Mucosa of descending colon (tissue), 3 donors: Measurements from ENCODE around the gene PPP2R5E. TPM values are rescaled to one million over a fixed set of nuclear protein-coding genes. Genes with fewer than 3 reads are reported as not detected.

Experiments
- ATAC-seq: fragments of 200-7000 bp; cut with Tn5 transposase; one replicate; pipeline ENCODE4 v1.9.1; 2020; ENCODE audit warnings: mild to moderate bottlenecking, moderate library complexity
- DNase-seq, 3 donors: peaks; one replicate each; pipeline ENCODE4 v3.0.0-alpha.2; 2020
- H3K36me3 ChIP-seq: fragments of 200-600 bp; one replicate; pipeline ENCODE4 v1.8.0; 2021; ENCODE audit warnings: low read depth, mild to moderate bottlenecking
- H3K4me1 ChIP-seq: fragments of 200-600 bp; one replicate; pipeline ENCODE4 v1.8.0; 2021; ENCODE audit warnings: low read depth, mild to moderate bottlenecking
- H3K4me3 ChIP-seq: fragments of 200-600 bp; one replicate; pipeline ENCODE4 v1.8.0; 2021; ENCODE audit warnings: mild to moderate bottlenecking
- H3K9me3 ChIP-seq: fragments of 200-600 bp; one replicate; pipeline ENCODE4 v1.8.0; 2021; ENCODE audit warnings: mild to moderate bottlenecking
- CTCF ChIP-seq: fragments of 200-600 bp; IDR thresholded peaks from one replicate; pipeline ENCODE4 v1.8.0; 2022; ENCODE audit warnings: antibody characterized with exemption, mild to moderate bottlenecking
- intact Hi-C, 2 donors: fragments of 100-400 bp; cut with DNase I in 1 of 2; cut with micrococcal nuclease in 1 of 2; formaldehyde crosslinking; loops; one replicate each; pipeline versions ENCODE4 v1.11.0 to v1.11.1; 2022; cut with DNase I, micrococcal nuclease
- total RNA-seq, 3 donors: library from RNA; stranded (reverse); fragmentation: NEBNext Ultra II Directional in 2 of 3; extraction: Animal tissue kit (Norgen Biotek cat#: 25700) in 2 of 3; gene quantifications; one replicate each; pipeline versions ENCODE4 v1.2.1 to v1.2.4, GENCODE V29; 2021 to 2023
- donor health status: DM: no; HTN: no; CAD: no; lungs with moderate emphysema.
- donor health status: DM: no; HTN: no; CAD: no.
- donor health status: DM: no; HTN: yes; CAD: no.

Gene PPP2R5E
- total RNA-seq, 3 donors from 2014 or later: 45.3 to 54.1 (median 51.6) TPM

GRCh38 chr14:63322897-63323573 lies 220.1 kb downstream of the PPP2R5E start:
- H3K9me3 ChIP-seq: no peaks in the 10 kb centered on the region
- TF ChIP-seq CTCF: no peak
- no peak for ATAC-seq
- no peaks in the 10 kb centered on the region for H3K36me3 ChIP-seq
- no peak overlapping the region for H3K4me3 ChIP-seq
- H3K4me1 ChIP-seq: no peaks in the 10 kb centered on the region
- intact Hi-C loops: no loop called here
- DNase-seq: no peak

- H3K9me3 ChIP-seq: no peaks in the 10 kb centered on the region
- no peaks in the 10 kb centered on the region for H3K36me3 ChIP-seq
- TF ChIP-seq CTCF: no peak
- DNase-seq (no peak), ATAC-seq (no peak)
- intact Hi-C loops: no loop called here
- no peak overlapping the region for H3K4me3 ChIP-seq
- no peaks in the 10 kb centered on the region for H3K4me1 ChIP-seq
Observed at GRCh38 chr14:63322472-63322871, 220.7 kb downstream of the PPP2R5E start.

Other genes with a start within 250 kb of the PPP2R5E start
- gene GPHB5, start 224.4 kb downstream of the PPP2R5E start, total RNA-seq: not detected
- 10 to 100 TPM in 2 of 3 donors, 1 to 10 TPM in 1; 8.5 to 13.5 (median 10.5) TPM for gene WDR89, start 98.5 kb upstream of the PPP2R5E start, total RNA-seq
- 10 to 100 TPM; 12.5 to 18.4 (median 17.0) TPM for gene SGPP1, start 184.7 kb upstream of the PPP2R5E start, total RNA-seq